ENCODE measurements around the gene ZNF311.

ZNF311 gene

DNA sequence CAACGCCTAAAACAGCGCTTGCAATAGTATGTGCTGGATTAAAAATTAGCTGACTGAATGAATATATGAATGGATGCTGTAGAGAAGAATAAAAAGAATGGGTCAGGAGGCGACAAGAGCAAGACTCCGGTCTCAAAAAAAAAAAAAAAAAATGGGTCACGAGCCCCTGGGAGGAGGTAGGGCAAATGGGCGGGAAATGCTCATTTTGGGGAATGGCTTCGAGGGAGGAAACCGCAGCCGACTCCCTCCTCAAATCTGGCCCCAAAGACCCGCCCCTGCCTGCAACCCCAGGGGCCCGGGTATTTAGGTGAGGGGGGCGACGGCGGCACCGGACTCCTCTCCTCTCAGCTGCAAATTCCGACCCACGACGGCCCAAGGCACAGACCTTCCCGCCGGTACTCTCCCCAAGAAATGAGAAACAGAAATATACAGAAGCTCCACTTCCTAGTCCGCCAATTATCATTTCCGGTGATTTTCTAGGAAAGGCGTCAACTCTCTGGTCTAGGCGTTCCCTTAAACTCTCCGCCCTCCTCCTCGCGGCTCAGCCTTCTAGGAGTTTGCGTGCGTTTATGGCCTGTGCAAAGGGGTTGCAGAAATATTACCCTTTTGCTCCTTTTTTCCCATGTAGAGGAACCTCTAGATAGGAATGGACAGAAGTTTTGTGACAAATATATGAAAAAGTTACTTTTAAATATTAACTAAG, at the start of gene ZNF311:
ZNF311 (minus strand) TSS at position 133 of the 703 bp plus-strand sequence. CDS start 1,361 bp downstream, outside the sequence.
- in situ Hi-C loops (cut with MboI; ENCODE audit: low sequenced_read_pairs): loop anchor here (25.0 kb wide), 1 partner anchor 318 kb away; no protein-coding TSS in a partner anchor

DNA sequence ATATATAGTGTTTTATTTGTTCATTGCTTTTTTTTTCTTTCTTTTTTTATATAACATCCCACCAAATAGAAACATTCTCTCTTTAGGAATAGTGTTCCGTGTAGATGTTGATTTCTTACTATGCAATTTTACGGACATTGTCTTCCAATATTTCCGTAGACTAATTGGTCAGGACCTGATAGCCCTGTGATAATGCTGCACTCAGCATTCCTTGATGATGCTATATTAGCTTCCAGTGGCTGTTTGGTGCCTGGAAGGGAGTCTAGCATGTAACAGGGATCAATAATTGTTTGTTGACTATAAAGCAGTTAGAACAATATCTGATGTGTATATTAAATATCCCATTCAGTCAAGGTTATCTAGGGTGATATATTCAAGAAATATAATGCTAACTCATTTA, 46.6 kb upstream of the ZNF311 start:
- in situ Hi-C loops (cut with MboI; ENCODE audit: low sequenced_read_pairs): no loop called here

DNA sequence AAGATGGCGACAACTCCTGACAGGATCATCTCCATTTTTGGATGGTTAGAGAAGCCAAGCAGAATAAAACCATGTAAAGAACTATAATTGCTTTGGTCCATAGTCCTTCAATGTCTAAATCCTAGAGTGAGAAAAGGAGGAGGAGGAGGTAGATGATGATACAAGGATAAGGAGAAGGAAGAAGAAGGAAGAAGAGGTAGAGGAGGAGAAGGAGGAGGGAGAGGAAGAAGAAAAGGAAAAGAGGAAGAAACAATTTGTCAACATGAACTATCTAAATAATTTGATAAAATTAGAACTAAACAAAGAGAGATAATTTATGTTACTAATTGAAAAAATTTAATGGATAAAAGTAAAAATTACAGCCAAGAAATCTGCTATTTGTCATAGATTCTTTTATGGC, 40.0 kb upstream of the ZNF311 start, which contains the start of gene OR2W1:
OR2W1 (minus strand) TSS at position 101 of the 400 bp plus-strand sequence; CDS start at position 101, 0 bp downstream.
- in situ Hi-C loops (cut with MboI; ENCODE audit: low sequenced_read_pairs): no loop called here

DNA sequence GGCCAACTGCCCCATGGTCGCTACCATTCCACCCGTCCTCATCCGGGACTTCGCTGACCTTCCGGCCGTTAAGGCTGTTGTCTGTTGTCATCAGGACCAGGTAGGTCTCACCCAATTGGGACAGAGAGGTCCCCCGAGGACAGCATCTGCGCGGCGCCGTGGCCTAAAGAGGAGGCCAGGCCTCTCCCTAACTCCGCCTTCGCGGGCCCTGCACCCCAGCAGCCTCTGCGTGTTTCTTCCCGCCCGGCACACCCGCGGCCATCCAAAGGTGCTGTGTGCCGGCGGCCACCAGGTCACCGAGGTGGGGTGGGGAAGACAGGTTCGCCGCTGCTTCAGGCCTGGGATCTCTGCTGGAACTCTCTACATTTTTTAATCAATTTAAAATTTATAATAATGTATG, 30.8 kb upstream of the ZNF311 start:
- in situ Hi-C loops (cut with MboI; ENCODE audit: low sequenced_read_pairs): no loop called here

DNA sequence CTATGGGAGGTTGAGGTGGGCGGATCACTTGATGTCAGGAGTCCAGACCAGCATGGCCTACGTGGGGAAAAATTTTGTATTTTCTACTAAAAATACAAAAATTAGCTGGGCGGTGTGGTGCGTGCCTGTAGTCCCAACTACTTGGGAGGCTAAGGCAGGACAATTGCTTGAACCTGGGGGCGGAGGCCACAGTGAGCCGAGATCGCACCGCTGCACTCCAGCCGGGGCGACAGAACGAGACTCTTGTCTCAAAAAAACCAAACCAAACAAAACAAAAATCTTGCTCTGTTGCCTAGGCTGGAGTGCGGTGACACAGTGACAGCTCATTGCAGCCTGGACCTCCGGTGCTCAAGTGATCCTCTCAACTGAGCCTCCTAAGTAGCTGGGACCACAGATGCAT, 23.7 kb upstream of the ZNF311 start:
- in situ Hi-C loops (cut with MboI; ENCODE audit: low sequenced_read_pairs): no loop called here

DNA sequence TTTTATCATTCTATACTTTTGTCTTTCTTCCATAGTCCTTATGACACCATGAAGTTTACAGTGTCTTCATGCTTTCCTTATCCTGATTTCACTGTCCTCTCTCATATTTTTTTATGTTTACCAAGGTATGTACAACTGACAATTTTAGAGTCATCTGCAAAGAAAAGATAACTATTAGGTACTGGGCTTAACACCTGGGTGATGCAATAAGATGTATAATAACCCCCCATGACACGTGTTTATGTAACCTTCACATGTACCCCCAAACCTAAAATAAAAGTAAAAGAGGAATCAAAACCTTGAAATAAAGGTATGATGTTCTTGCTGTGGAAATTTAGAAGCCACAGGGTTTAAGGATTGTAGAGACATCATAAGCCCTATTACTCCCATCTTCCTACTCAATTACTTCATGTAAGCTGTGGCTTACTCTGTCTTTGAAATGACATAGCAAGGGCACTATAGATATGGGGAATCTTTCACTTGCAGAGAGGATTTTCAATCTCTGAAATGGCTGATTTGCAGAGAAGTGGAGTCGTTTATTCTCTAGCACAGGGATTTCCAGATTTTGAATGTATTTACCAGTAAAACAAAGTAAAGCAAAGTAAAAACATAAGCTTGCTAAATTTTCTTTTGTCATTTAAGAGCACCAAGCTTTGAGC, 20.9 kb upstream of the ZNF311 start:
- in situ Hi-C loops (cut with MboI; ENCODE audit: low sequenced_read_pairs): no loop called here

DNA sequence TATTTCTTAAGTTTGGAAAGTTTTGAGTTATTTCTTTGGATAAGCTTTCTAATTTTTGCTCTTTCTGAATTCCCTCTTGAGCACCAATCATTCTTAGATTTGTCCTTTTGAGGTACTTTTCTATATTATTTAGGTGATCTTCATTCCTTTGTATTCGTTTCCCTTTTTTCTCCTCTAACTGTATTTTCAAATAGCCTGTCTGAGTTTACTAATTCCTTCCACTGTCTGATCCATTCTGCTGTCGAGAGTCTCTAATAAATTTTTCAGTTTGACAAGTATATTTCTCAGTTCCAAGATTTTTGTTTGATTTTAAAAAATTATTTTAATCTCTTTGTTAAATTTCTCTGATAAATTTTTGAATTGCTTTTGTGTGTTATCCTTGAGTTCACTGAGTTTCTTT, 16.3 kb upstream of the ZNF311 start:
- in situ Hi-C loops (cut with MboI; ENCODE audit: low sequenced_read_pairs): loop anchor here (25.0 kb wide), 1 partner anchor 334 kb away; no protein-coding TSS in a partner anchor

DNA sequence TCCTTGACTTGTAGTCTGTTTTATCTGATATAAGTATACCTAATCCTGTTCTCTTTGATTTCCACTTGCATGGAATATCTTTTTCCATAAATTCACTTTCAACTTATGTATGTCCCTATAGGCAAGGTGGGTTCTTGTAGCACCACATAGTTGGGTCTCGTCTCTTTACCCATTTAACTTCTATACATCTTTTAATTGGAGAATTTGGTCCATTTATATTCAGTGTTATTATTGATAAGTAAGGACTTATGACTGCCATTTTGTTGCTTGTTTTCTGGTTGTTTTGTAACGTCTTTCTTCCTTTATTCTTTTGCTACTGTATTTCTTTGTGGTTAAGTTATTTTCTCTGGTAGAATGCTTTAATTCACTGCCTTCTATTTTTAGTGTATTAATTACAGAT, 14.5 kb upstream of the ZNF311 start:
- in situ Hi-C loops (cut with MboI; ENCODE audit: low sequenced_read_pairs): loop anchor here (25.0 kb wide), 1 partner anchor 332 kb away; no protein-coding TSS in a partner anchor

DNA sequence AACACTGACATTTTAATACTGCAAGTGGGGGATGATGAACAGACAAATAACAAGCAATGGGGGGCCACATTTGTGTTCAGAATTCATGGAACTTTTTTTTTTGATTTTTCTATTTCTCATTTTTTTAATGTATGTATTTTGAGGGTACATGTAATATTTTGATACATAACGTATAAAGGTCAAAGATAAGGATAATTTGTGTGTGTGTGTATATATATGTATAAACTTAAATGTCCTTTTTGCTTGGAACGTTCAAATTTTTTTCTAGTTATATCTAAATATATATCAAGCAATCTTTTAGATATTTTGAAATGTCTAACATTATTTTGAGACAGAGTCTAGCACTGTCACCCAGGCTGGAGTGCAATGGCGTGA, 12.3 kb upstream of the ZNF311 start:
- in situ Hi-C loops (cut with MboI; ENCODE audit: low sequenced_read_pairs): loop anchor here (25.0 kb wide), 1 partner anchor 330 kb away; no protein-coding TSS in a partner anchor

DNA sequence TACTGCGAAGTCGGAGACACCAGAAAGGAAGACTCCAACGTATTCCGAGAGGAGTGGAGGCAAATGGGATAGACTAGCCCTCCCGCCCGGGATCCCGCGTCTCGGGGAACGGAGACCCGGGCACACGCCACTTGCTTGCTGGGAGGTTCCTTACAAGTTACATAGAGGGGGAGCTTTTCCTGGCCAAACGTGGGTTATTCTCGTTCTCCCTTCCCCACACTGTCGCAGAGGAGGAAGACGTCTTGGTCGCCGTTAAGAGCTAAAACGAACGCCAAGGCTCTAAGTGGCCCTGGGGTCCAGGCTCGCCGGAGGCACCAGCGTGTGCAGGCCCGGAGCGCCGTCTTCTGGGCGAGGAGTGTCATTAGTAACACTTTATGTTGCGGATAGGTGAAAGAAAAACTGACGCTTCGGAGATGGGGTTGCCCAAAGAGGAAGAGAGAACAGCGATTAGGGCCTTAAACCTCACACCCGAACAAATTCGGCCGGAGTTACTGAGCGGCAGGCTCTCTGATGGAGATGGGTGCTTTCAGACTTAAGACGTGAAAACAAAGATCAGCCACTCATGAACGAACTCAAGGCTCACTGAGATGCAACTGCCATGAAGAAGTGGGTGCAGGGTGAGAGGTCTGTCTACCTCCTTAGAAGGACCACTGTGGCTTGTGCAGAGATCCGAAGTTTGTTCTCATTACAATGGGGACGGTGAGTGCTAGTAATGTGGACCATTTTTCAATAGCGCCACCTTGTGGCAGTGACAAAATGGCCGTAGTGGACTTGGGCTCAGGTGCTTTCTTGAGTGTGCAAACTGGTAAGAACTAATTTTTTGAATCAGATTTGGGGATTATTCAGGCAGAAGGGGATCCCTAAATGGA, 11.7 kb upstream of the ZNF311 start:
- in situ Hi-C loops (cut with MboI; ENCODE audit: low sequenced_read_pairs): loop anchor here (25.0 kb wide), 1 partner anchor 329 kb away; no protein-coding TSS in a partner anchor

DNA sequence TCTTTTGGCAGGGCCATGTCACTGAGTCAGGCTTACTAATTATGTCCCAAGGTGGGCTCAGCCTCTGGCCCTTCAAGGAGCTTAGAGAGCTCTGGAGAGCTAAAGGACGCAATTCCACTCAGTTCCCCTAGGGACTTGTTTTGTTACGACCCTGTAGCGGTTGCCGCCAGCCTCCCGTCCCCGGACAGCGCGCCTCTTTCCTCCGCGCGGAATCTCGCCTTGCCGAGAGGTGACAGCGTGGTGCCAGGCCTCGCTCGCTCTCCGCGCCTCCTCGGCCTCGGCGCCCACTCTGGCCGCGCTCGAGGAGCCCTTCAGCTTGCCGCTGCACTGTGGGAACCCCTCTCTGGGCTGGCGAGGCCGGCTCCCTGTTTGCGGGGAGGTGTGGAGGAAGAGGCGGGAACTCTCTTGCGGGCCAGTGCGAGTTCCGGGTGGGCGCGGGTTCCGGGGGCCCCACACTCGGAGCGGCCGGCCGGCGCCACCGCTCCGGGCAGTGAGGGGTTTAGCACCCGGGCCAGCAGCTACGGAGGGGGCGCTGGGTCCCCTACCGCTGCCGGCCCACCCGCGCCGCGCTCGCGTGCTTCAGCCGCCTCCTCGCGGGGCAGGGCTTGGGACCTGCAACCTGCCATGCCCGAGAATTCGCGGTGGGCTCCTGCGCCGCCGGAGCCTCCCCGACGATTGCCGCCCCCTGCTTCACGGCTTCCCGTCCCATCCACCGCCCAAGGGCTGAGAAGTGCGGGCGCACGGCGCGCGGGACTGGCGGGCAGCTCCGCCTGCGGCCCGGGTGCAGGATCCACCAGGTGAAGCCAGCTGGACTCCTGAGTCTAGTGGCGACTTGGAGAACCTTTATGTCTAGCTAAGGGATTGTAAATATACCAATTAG, 9.9 kb upstream of the ZNF311 start:
- in situ Hi-C loops (cut with MboI; ENCODE audit: low sequenced_read_pairs): loop anchor here (25.0 kb wide), 1 partner anchor 328 kb away; no protein-coding TSS in a partner anchor

DNA sequence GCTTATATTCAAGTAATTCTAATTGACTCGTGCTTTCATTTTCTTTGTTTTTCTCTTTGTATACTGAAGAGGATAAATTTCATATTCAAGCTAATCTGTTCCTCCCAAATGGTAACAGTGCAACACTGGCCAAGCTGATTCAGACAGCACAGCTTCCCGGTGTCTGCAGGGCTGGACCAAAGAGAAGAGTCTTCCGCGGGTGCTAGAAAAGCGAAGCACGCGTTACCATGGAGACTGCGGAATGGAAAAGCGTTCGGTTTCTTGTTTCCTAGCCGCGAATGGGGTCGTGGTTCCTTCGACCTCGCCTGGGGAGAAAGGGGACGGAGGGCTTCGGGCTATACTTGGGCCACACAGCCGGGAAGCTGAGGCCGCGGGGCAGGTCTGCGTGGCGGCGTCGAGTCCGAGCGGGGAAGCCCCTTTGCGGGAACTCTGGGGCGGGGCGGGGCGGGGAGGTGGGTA, 6.2 kb upstream of the ZNF311 start:
- in situ Hi-C loops (cut with MboI; ENCODE audit: low sequenced_read_pairs): loop anchor here (25.0 kb wide), 1 partner anchor 324 kb away; no protein-coding TSS in a partner anchor

DNA sequence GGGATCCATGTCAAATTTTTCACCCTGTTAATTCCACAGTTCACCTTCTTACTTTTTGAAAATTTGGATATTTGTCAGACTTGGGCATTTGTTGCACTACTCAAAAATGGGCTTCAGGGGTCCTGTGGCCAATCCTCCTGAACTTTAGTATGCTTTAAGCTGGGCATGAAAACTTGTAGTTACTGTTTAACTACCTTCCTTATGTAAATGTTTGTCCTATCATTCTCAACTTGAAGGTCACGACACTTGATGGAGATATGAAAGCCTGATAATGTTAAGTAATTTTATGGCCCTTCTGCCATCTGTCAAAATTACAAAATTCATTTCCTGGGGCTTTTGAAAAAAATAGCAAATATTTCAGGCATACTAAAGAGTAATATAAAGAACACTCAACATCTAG, 4.2 kb upstream of the ZNF311 start:
- in situ Hi-C loops (cut with MboI; ENCODE audit: low sequenced_read_pairs): loop anchor here (25.0 kb wide), 1 partner anchor 322 kb away; no protein-coding TSS in a partner anchor

DNA sequence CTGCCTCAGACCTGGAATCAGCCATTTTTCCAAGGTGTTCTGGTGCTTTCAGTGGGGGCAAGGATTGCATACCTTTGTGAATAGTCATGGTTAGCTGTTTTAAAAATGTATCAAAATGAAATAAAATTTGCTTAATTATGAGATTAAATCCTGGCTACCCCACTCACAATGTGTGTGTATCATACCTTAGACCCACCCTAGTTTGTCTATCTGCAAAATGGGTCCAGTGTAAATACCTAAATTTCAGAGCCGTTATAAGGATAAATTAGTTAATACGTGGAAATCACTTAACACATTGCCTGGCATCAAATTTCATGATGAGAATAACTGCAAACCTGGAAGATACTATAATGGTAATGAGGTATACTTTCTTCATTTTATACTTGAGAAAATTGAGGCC, 3.0 kb upstream of the ZNF311 start:
- in situ Hi-C loops (cut with MboI; ENCODE audit: low sequenced_read_pairs): loop anchor here (25.0 kb wide), 1 partner anchor 321 kb away; no protein-coding TSS in a partner anchor

DNA sequence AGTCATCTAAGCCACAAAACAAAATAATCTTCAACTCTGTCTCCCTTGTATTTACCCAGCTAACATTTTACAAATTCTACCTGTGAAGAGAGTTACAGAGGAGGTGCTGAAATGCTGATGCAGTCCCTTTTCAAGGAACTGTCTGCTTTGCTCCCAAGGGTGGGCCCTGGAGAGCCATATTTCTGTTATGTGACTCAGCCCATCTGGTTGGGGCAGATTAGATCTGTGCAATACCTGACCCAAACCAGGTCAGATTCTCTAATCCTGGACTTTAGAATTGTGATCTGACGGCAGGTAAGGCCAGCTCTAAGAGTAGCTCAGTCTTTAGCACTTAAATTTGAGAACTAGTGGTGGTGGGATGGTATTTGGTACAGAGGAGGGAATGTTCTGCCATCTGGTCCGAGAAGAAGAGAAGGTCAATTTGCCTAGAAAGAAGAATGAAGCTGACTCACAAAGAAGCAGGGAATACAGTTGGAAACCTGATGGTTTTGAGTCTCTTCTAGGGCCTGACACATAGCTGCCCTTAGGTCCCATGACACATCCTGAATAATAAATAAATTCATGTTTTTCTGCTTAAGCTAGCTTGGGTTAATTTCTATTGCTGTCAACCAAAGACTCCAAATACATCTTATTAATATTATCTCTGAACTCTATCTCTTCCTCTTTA, 8.1 kb downstream of the ZNF311 start:
- in situ Hi-C loops (cut with MboI; ENCODE audit: low sequenced_read_pairs): no loop called here

DNA sequence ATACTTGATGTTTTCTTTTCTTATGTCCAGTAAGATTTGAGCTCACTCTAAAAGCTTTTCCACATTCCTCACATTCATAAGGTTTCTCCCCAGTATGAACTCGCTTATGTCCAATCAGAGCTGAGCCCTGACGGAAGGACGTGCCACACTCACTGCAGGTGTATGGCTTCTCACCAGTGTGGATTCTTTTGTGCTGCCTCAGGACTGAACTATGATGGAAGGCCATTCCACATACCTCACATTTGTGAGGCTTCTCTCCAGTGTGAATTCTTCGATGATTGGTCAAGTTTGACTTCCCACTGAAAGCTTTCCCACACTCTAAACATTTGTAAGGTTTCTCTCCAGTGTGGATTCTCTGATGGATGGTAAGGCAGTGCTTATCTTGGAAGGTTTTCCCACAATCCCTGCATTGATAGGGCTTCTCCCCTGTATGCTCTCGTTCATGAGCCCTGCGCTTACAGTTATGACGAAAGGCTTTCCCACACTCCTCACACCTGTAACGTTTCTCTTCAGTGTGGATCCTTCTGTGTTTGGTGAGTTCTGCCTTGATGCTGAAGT, 9.9 kb downstream of the ZNF311 start:
- in situ Hi-C loops (cut with MboI; ENCODE audit: low sequenced_read_pairs): no loop called here

DNA sequence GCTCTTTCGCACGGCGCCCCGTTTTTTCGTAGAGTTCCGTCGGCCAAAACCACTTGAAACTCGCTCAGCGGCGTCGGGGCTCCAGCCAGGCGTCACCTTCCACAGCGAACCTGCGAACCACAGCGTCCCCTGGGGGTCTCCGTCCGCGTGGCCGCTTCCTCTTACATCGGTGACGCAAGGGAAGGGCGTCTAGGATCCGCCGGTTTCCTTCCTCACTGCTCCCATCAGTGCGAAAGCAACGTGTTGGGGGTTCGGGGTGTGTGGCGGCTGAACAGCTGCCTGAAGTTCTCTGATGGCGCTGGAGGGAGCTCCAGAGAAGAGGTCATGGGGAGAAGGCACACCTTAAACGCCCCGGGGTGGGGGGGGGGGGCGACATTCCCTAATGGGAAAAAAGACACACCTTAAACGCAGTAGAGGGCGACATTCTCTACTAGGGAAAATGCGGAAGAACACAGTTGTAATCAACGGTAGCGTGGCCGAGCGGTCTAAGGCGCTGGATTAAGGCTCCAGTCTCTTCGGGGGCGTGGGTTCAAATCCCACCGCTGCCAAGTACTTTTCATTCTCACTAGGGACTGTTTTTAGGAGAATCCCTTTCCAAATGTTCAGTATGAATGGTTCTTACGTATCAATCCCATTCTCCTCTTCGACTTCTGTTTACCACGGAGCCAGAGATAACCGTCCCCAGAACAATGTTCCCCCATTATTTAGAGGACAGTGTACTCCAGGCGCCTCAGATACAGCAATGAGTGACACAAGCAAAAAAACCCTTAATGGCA, 16.4 kb downstream of the ZNF311 start:
- in situ Hi-C loops (cut with MboI; ENCODE audit: low sequenced_read_pairs): no loop called here

DNA sequence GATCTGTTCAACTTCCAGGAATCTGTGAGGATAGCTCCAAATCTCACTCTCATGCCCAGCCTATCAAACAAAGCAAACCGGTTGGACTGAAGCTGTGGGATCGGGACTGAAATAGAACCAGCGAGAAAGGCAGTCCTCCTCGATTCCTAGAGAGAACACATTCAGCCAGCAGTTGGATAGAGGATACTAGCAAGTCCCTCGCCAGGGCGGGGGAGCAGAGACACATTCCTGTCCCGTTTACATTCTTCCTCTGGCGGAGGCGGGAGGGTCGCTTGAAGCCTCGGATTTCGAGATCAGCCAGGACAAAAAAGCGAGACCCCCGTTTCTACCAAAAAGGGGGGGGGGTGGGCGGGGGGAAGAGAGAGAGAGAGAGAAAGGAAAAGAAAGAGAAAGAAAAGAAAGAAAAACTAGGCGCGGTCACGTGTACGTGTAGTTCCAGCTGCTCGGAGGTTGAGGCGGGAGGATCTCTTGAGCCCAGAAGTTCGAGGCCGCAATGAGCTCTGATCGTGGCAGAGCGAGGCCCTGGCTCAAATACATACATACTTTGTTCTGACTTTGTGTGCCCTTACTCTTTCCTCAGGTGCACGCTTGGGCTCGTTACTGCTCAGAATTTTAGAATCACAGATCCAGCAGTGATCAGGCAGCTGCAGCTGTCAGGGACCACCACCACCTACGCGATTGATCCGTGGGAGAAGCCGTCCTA, 19.5 kb downstream of the ZNF311 start:
- in situ Hi-C loops (cut with MboI; ENCODE audit: low sequenced_read_pairs): no loop called here

Data from HL-60/S4 treated with phorbol 12-myristate 13-acetate at 8.2 ng/mL for 4 days and 3 days (cell line).